ENCODE data around the gene NR1I2. TPM values are rescaled to one million over a fixed set of nuclear protein-coding genes. Genes with fewer than 3 reads are reported as not detected.

Gene NR1I2
- total RNA-seq, 1 experiment from 2014 or later = not detected

- in situ Hi-C loops (cut with HindIII; ENCODE audit: low pct_unique_long_range_greater_than_20kb, low sequenced_read_pairs) = no loop called here
- no peak for DNase-seq (ENCODE audit: low read depth)
Observed at GRCh38 chr3:119809249-119810017, 27.5 kb downstream of the NR1I2 start.

- in situ Hi-C loops (cut with HindIII; ENCODE audit: low pct_unique_long_range_greater_than_20kb, low sequenced_read_pairs) = no loop called here
- no peak for DNase-seq (ENCODE audit: low read depth)
Observed at GRCh38 chr3:119810018-119810435, 28.1 kb downstream of the NR1I2 start.

- no peak for DNase-seq (ENCODE audit: low read depth)
- in situ Hi-C loops (cut with HindIII; ENCODE audit: low pct_unique_long_range_greater_than_20kb, low sequenced_read_pairs) = no loop called here
Observed at GRCh38 chr3:119812491-119813058, 30.7 kb downstream of the NR1I2 start.

- no peak for DNase-seq (ENCODE audit: low read depth)
- in situ Hi-C loops (cut with HindIII; ENCODE audit: low pct_unique_long_range_greater_than_20kb, low sequenced_read_pairs) = no loop called here
Observed at GRCh38 chr3:119815716-119816115, 33.8 kb downstream of the NR1I2 start.

- in situ Hi-C loops (cut with HindIII; ENCODE audit: low pct_unique_long_range_greater_than_20kb, low sequenced_read_pairs) = no loop called here
- no peak for DNase-seq (ENCODE audit: low read depth)
Observed at GRCh38 chr3:119817071-119817470, 35.2 kb downstream of the NR1I2 start.

- no peak for DNase-seq (ENCODE audit: low read depth)
- in situ Hi-C loops (cut with HindIII; ENCODE audit: low pct_unique_long_range_greater_than_20kb, low sequenced_read_pairs) = no loop called here
Observed at GRCh38 chr3:119817583-119818363, 35.9 kb downstream of the NR1I2 start.

- no peak for DNase-seq (ENCODE audit: low read depth)
- in situ Hi-C loops (cut with HindIII; ENCODE audit: low pct_unique_long_range_greater_than_20kb, low sequenced_read_pairs) = no loop called here
Observed at GRCh38 chr3:119818937-119819336, 37.0 kb downstream of the NR1I2 start.

- no peak for DNase-seq (ENCODE audit: low read depth)
- in situ Hi-C loops (cut with HindIII; ENCODE audit: low pct_unique_long_range_greater_than_20kb, low sequenced_read_pairs) = no loop called here
Observed at GRCh38 chr3:119819806-119820205, 37.9 kb downstream of the NR1I2 start.

GRCh38 chr3:119825820-119826219 lies 43.9 kb downstream of the NR1I2 start:
- DNase-seq (ENCODE audit: low read depth) = no peak
- in situ Hi-C loops (cut with HindIII; ENCODE audit: low pct_unique_long_range_greater_than_20kb, low sequenced_read_pairs) = no loop called here

- DNase-seq (ENCODE audit: low read depth) = no peak
- in situ Hi-C loops (cut with HindIII; ENCODE audit: low pct_unique_long_range_greater_than_20kb, low sequenced_read_pairs) = no loop called here
Observed at GRCh38 chr3:119826711-119827608, 45.1 kb downstream of the NR1I2 start.

- no peak for DNase-seq (ENCODE audit: low read depth)
- in situ Hi-C loops (cut with HindIII; ENCODE audit: low pct_unique_long_range_greater_than_20kb, low sequenced_read_pairs) = no loop called here
Observed at GRCh38 chr3:119829420-119829819, 47.5 kb downstream of the NR1I2 start.

- no peak for DNase-seq (ENCODE audit: low read depth)
Observed at GRCh38 chr3:119831022-119831421, 49.1 kb downstream of the NR1I2 start.

GRCh38 chr3:119831941-119832371 lies 50.1 kb downstream of the NR1I2 start:
- in situ Hi-C loops (cut with HindIII; ENCODE audit: low pct_unique_long_range_greater_than_20kb, low sequenced_read_pairs) = no loop called here

More at GRCh38 chr3:119831022-119831421, 49.1 kb downstream of the NR1I2 start:
- in situ Hi-C loops (cut with HindIII; ENCODE audit: low pct_unique_long_range_greater_than_20kb, low sequenced_read_pairs) = no loop called here

GRCh38 chr3:119834754-119835370 lies 53.0 kb downstream of the NR1I2 start:
- in situ Hi-C loops (cut with HindIII; ENCODE audit: low pct_unique_long_range_greater_than_20kb, low sequenced_read_pairs) = no loop called here
- DNase-seq (ENCODE audit: low read depth) = no peak

More at GRCh38 chr3:119831941-119832371, 50.1 kb downstream of the NR1I2 start:
- DNase-seq (ENCODE audit: low read depth) = peak; percentile 65

GRCh38 chr3:119835556-119835955 lies 53.7 kb downstream of the NR1I2 start:
- no peak for DNase-seq (ENCODE audit: low read depth)
- in situ Hi-C loops (cut with HindIII; ENCODE audit: low pct_unique_long_range_greater_than_20kb, low sequenced_read_pairs) = no loop called here

GRCh38 chr3:119841808-119842471 lies 60.0 kb downstream of the NR1I2 start:
- in situ Hi-C loops (cut with HindIII; ENCODE audit: low pct_unique_long_range_greater_than_20kb, low sequenced_read_pairs) = no loop called here

GRCh38 chr3:119849126-119849525 lies 67.2 kb downstream of the NR1I2 start:
- DNase-seq (ENCODE audit: low read depth) = no peak
- in situ Hi-C loops (cut with HindIII; ENCODE audit: low pct_unique_long_range_greater_than_20kb, low sequenced_read_pairs) = no loop called here

More at GRCh38 chr3:119841808-119842471, 60.0 kb downstream of the NR1I2 start:
- DNase-seq (ENCODE audit: low read depth) = no peak

All from Caki2 (cell line).